RPMI7951 (cell line): Measurements from ENCODE around the gene ACMSD. TPM values are rescaled to one million over a fixed set of nuclear protein-coding genes. Genes with fewer than 3 reads are reported as not detected.

Experiments
- DNase-seq: peaks from one replicate; pipeline ENCODE4 v3.0.0-alpha.2; 2012; ENCODE audit warnings: low read depth
- total RNA-seq: library from RNA; depleted of rRNA; stranded (reverse); fragments of >200 nt; shearing (Covaris generic); gene quantifications from 2 replicates; pipeline ENCODE4 v1.2.3, GENCODE V29; 2014; rRNA removed

Gene ACMSD
- total RNA-seq, 1 experiment from 2014 or later: not detected

DNA sequence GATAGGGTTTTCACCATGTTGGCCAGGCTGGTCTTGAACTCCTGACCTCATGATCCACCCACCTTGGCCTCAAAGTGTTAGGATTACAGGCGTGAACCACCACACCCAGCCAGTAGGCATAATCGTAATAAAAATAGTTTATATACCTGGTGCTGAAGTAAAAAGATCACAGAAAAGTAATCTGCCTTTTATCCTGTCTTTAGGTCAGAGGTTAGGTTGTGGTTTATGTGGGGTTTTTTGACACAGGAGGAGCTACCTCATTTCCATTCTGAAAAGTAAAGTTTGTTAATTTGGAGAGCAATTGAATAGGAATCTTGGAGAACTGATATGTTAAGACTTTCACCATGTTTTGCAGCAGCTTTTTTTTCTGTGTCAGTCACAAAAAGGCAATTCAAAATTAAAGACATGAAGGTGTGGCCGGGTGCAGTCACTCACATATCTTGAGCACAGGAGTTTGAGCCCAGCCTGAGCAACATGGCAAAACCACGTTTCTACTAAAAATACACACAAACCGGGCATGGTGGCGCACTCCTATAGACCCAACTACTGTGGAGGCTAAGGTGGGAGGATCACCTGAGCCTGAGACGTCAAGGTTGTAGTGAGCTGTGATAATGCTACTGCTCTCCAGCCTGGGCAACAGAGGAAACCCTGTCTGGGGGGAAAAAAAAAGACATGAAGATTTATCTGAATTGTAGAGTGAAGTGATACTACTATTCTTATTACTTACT lies 111.7 kb downstream of the ACMSD start:
- no peak for DNase-seq

DNA sequence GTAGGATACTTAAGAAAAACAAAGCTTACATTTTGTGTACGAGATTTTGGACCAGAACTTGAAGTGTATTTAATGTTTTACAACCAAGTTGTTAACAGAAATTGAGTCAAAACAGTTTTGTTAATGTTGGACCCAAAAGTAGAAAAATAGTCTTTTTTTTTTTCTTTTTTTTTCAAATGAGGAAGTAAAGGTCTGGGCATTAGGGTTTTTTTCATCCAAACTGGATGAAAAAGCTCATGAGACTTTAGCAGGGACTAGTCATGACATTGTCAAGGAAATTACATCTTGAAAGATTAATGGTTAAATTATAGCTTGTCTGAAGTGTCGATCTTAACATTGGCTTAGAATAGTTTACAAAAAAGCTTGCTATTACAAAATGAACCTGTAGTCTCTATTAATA lies 112.5 kb downstream of the ACMSD start:
- DNase-seq: no peak

Other genes starting within 250 kb of the ACMSD start
- 10.3 and 10.7 TPM in 2 replicates for gene TMEM163, start 119.6 kb upstream of the ACMSD start, total RNA-seq
- 21.6 and 25.6 TPM in 2 replicates for gene CCNT2, start 80.2 kb downstream of the ACMSD start, total RNA-seq
- not detected in 2 replicates for gene MAP3K19, start 208.8 kb downstream of the ACMSD start, total RNA-seq
- 36.1 and 39.2 TPM in 2 replicates for gene RAB3GAP1, start 213.7 kb downstream of the ACMSD start, total RNA-seq